T-helper 9 cell (primary cell): ENCODE measurements around the gene CLRN1.
"Not testable (repeated sequence)": the region's sequence is repeated elsewhere in the genome, so short reads cannot be mapped to it uniquely, and the experiment has no call there.

Source experiments
- DNase-seq: peaks from one replicate; pipeline ENCODE4 v3.0.0-alpha.2; 2020
- total RNA-seq, 2 donors: gene quantifications; one replicate each; lab custom pipeline; 2026; lab: John Stamatoyannopoulos, UW

The CLRN1 gene, protein sequence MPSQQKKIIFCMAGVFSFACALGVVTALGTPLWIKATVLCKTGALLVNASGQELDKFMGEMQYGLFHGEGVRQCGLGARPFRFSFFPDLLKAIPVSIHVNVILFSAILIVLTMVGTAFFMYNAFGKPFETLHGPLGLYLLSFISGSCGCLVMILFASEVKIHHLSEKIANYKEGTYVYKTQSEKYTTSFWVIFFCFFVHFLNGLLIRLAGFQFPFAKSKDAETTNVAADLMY
- total RNA-seq: 0 reads per million in 2 donors

DNA sequence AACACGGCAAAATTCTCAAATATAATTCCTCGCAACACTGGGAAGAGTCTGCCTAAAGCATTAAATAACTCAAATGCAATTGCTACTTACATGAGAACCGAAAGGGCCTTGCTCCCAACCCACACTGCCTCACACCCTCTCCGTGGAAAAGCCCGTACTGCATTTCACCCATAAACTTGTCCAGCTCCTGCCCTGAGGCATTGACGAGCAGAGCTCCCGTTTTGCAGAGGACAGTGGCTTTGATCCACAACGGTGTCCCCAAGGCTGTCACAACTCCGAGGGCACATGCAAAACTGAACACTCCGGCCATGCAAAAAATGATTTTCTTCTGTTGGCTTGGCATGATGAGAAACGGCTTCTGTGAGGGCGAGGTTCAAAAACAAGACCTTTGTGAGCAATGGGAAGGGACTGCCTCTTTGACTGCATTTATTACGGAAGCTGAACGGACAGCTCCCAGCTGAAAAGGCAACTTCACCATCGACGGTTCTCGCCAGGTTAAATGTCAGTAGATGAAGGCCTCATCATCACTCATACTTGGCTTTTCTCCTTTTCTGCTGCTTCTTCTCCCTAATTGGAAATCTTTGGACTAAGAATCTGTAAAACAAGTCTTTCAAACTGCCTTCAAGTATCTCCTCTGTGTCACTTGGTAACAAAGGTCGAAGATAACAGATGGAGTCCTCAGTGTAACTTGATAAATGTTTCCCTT, at the start of gene CLRN1:
Gene CLRN1 (minus strand): TSS at position 362 of the 706 bp plus-strand sequence. CDS start 19 bp downstream, at position 343.
- DNase-seq: no peak

DNA sequence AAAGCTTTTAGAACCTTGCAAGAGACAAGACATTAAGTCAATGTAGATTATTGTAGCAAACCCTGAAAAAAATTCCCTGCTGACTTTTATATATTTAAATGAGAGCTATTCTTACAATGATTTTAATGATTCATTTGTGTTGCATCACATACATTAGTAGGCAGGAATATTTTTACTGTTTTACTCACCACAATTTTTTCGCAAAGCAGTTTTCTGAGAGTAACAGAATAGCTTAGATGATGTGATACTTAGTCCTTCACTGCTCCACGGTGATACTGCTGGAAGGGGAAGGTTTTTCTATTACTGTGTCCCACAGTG, 43.9 kb upstream of the CLRN1 start:
- DNase-seq: no peak

DNA sequence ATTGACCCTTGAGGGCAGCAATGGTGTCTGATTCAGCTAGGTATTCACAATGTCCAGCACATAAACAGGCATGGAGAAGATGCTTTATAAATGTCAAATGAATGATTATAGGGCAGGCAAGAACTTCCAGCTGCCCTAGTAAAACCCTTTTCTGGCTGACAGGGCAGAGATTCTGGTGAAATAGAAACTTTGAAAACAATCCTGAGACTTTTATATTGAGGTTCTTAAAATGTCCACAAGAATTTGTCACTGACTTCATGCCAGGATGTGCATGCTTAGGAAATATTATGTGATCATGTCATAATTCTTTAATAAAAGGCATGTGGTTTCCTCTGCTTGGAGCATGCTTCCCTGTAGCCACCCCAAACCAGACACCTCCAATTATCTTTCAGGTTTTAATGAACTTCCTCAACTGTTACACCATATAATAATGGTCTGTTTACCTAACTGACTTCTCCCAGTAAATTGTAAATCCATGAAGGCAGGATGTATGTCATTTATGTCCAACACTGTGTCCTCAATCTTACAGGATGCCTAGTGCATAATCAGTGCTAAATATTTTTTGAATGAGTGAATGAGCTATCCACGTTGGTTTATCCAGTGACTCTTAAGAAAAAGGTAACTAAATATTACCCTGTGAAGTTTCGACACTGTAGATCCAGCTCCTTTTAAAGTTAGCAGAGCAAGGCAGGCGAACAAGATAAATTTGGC, 43.4 kb upstream of the CLRN1 start:
- DNase-seq: no peak

DNA sequence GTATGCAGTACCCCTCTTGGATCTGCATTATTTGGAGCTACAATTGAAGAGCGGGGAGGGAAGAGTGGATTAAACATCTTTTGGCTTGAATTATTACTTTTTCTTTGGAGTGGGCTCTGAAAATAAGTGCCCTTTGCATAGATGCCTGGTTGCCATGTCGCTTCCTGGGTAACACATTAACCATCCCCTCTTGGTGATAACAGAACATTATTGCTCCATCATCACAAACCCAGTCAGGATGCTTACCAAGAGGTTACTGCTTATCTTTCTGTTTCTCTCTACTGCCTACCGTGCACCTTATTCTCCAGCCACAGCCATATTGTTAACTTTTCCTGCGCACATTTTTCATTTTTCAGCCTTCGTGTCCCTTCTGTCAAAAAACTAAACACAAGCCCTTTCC, 42.7 kb upstream of the CLRN1 start:
- DNase-seq: no peak

DNA sequence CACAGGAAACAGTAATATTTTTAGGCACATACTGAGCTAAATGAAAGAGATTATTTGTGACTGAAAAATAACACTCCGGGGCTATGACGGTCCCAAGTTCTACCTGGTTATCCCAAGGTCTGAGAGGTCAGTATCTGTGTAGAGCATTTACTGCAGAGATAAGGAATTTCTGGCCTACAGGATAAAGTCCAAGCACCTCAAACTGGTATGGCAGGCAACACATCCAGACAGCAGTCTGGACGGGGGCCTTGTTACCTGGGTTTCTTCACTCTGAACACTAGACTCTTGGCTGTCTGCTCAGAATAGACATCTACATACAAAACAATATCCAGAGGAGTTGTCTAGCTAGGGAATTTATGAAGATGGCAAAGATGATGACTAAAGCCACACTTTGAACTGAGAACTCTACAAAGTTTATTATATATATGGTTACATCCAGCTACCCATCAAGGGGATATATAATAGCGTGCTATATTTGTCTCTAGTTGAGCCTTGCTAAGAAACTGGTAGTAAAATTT, 42.0 kb upstream of the CLRN1 start:
- no peak for DNase-seq

DNA sequence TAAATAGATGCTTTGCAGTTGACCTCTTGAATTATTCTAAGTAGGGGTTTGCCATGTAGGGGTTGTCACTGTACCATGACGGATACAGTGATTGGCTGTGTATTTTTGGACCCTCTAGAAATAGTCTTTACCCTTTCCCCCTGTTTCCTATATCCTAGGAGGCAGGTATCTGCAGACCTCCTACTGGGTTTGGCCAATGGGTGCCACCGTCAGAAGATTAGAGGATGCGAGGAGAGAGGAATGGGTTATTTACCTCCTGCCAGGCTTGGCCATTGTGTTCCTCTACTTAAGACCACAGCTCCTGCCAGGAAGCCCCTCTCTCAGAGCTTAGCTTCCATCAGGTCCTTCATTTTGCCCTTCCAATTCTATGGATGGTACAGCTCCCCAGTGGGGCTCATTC, 40.2 kb upstream of the CLRN1 start:
- DNase-seq: no peak

DNA sequence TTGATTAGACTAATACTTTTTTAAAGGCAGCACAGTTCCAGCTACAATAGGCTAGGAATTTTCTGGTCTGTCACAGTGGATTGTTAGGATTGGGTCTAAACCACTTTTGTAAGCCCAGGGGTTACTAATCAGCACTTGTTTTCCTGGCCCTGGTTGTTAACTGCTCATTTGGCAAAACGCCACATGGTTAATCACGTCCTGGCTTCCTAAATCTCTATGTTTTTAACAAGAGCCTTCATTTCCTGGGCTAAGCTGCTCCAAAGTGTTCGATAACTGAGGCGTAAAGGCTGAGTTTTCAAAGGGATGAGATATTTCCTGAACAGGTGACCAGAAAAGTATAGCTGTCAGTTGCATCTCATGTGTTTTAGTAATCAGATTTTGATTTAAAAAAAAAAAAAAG, 38.9 kb upstream of the CLRN1 start:
- DNase-seq: no peak

DNA sequence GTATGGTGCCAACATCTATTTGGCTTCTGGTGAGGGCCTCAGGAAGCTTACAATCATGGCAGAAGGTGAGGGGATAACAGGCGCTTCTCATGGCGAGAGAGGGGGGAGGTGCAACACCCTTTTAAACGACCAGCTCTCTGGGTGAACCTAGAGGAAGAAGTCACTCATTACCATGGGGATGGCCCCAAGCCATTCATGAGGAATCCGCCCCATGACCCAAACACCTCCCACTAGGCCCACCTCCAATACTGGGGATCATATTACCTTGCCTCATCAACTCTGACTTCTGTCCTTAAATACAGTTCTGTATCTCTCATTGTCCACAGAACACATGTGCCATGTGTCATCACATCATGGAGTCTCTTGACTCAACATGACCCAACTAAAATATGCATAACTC, 37.5 kb upstream of the CLRN1 start:
- no peak for DNase-seq

DNA sequence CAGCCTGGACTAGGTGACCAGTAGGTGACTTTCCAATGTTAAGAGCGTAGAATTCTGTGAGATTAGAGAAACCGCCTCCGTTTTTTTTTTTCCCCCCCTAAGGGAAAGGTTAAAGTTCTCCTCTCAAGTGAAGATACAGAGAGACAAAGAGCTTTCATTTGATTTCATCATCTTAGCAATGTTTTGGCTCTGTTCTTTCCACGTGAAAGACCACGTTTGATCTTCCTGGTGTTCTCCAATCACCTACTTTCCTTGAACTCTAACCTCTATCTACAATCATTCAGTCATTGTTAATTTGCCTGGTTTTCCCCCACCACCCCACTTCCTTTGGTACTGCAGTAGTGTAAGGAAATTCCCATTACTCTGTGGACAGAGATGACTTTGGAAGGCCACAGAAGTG, 36.9 kb upstream of the CLRN1 start:
- no peak for DNase-seq

DNA sequence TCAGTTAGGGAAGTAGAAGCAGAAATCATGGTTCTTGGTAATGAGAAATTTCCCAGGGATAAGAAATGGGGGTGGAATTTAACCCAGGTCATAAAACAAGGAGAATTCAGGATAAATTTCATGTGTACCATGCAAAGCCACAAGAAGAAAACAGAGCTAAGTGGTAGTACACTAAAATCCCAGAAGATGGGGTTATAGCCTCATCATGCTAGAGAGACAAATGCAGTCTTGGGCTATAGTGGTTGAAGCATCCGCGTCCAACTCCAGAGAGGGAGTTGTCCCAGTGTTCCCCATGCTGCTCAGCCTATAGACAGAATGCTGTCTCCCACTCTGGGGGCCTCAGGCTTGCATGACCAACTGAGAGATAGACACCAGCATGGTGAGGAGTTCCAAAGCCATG, 36.2 kb upstream of the CLRN1 start:
- no peak for DNase-seq

DNA sequence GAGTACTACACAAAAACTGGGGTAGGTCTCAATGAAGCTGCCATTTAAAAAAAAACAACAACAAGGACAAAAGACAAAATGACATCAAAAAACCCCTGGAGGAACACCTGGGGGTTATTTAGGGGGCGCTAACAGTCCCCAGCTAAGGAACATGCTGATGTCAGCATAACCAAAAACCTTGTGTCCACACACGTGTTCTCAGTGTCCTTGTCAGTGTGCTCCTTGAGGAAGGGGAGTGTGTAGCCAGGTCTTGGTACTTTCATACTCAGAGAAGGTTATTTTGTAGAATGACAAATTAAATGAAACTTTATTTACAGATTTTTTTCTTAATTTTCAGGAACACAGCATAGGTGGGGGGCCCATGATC, 31.2 kb upstream of the CLRN1 start:
- no peak for DNase-seq

DNA sequence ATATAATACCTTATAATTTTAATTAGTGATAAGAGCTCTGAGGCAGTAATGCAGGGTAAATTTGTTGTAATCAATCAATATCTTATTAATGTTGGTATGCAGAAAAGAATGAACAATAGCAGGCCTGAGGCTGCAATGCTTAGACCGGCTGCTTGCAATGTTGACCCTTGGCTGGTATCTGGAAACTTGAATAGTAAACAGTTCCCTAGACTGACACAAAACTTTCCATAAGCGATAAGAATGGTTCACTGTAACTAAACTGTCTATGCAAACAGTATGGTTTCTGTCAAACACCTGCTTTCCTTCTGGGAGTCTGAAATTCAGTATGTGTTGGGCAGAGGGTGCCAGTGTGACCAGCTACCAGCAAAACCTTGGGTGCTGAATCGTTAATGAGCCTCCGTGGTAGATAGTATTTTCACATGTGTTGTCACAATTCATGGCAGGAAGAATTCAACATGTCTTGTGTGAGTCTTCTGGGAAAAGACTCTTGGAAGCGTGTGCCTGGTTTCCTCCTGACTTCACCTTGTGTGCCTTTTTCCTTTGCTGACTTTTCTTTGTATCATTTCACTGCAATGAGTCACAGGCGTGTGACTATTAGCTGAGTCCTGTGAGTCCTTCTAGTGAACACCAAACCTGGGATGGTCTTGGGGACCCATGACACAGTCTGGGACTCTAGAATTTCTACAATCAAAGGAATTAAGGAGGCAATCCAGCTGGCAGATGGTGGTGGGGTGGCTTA, 30.7 kb upstream of the CLRN1 start:
- no peak for DNase-seq

DNA sequence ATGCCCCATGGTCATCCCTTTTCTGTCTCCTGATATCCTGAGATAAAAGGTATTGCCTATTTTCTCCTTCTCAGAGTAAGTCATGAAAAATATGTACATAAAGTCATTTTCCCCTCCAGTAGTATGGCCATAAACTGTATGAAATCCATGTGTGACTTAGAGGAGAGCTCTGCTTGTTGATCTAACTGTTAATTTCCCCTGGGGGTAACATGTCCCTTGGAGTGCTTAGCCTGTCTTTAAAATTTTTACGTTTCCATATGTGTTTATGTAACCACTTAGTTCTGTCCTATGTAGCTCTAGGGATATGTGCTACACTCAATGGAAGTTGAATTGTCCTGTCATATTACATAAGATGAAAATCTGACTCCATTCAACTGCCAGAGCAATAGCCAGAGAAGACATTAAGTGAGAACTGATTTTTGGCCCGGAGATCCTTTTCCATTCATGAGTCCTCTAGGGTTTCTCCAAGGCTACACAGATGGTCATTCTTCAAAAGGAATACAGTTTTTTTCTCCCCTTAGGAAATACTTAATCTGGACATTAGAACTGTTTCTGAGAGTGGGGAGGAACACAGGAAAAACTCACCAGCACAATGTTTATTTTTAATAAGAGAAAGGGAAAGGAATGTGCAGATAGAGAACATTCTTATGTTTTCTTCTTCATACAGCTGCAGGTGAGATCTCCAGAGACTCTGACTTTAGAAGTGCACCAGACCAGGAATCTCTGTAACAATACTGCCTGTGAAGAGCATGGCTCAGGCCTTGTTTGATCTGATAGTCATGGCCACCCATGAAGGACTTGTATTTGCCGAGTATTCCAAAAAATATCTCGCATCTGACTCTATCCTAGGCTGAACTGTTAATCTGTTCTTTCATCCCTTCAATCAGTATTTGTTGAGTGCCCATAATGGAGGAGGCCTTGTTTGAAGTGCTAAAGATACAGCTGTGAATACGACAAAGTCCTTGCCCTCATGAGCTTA, 29.8 kb upstream of the CLRN1 start:
- DNase-seq: no peak

DNA sequence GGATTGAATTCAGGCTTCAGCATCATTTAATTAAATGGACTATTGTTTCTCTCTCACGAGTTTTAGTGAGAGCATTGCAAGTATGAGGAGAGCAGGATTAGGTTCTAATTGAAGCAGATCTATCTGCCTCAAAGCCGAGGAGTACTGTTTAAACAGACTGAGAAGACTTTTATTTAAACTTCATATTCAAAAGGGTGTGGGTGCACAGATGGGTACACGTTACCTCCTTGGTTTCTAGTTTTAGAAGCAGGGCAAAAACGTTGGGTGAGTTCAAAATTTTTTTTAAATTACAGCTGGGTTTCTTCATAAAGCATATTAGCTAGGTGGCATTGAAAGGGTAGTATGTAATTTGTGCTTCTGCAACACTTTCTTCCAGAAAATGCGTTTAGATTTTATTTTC, 26.5 kb upstream of the CLRN1 start:
- DNase-seq: no peak

DNA sequence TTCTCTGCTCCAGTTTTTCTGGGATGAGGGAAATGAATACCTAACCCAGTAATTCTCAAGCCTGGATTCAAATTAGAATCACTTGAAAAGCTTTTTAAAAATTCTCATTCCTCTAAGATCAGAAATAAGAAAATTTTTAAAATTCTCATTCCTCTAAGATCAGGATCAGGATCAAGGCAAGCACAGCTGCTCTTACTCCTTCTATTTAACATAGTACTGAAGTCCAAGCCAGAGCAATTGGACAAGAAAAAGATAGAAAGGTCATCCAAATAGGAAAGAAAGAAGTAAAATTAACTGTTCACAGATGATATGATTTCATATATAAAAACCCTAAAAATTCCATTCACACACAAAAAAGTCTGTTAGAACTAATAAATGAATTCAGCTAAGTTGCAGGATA, 24.2 kb upstream of the CLRN1 start:
- no peak for DNase-seq

DNA sequence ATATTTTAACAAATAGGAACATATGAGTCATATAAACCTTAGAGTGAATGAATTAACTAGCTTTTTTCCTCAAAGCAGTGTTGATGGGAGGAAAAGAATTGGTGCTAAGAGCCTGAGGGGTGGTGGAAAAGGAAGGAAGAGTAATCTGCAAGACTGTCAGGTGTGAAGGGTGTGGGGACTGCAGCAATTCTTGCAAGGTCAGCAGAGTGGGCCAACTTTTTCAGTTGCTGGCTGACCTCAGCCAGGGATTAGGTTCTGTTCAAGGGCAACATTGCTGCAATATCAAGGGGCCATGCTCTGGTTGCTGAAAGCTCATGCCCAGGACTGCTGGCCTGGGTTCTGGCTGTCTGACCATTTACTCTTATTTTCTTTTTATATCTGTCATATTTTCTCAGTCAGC, 23.0 kb upstream of the CLRN1 start:
- no peak for DNase-seq

DNA sequence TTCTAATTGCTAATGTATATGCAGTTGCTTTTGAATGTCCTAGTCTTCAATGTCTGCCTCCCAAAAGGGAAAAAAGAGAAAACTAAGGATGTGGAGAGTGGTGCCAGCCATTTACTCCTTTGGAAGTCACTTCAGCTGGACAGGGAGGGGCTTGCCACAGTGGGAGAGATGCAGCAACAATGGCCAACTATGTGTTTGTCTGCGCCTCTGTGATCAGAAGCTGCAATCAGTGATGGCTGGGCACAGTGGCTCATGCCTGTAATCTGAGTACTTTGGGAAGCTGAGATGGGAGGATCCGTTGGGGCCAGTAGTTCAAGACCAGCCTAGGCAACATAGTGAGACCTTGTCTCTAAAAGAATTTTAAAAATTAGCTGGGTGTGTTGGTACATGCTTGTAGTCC, 16.7 kb upstream of the CLRN1 start:
- DNase-seq: no peak

DNA sequence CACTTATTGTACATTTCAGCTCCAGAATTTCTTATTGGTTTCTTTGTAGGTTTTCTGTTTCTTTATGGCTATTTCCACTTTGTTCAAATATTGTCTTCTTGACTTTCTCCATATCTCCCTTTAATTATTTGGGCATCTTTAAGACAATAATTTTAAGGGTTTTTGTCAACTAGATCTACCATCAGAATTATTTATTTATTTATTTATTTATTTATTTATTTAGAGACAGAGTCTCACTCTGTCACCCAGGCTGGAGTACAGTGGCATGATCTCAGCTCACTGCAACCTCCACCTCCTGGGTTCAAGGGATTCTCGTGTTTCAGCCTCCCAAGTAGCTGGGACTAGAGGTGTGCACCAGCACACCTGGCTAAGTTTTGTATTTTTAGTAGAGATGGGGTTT, 15.9 kb upstream of the CLRN1 start:
- DNase-seq: not testable (repeated sequence)

DNA sequence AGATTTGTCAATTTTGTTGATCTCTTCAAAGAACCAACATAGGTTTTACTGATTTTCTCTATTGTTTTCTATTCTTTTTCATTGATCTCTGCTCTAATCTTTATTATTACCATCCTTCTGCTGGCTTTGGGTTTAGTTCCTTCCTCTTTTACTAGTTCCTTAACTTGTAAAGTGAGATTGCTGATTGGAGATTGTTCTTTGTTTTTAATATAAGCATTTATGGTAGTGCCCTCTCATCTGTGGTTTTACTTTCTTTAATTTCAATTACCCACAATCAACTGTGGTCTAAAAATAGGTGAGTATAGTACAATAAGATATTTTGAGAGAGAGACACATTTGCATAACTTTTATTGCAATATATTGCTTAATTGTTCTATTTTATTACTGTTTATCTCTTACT, 13.2 kb upstream of the CLRN1 start:
- DNase-seq: no peak

DNA sequence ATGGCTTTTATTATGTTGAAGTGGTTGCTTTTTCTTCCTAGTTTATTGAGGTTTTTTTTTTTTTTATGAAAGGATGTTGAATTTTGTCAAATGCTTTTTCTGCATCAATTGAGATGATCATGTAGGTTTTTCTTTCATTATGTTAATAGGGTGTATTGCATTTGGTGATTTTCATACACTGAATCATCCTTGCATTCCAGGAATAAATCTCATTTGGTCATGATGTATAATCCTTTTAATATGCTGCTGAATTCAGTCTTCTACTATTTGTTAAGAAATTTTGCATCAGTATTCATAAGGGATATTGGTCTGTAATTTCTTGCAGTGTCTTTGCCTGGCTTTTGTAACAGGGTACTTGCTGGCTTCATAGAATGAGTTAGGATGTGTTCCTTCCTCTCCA, 11.5 kb upstream of the CLRN1 start:
- DNase-seq: no peak

DNA sequence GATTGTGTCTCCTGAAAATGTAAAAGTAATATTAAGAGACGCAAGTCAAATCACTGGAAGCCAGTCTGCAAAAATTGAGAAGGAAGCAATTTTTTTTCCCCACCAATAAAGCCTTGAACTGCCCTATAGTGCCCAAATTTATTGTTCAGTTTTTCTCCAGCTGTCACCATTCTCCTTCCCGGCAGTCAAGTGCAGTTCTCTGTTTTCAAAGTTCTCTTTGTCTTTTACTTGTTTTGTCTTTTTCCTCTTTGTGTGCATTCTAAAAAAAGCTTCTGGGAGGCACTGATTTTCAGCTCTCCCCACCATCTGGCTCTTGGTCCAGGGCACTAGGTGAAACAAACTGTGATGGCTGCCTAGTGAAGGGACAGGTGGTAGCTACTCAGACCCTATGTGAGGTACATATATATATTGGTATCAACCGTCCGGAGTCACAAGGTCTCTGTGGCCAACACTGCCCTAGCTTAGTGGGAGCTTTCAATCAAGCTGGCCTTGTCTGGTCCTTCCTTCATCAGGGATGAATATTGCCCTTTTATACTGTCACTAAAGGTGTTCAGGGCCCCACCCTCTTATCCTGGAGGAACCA, 6.1 kb upstream of the CLRN1 start:
- DNase-seq: no peak

DNA sequence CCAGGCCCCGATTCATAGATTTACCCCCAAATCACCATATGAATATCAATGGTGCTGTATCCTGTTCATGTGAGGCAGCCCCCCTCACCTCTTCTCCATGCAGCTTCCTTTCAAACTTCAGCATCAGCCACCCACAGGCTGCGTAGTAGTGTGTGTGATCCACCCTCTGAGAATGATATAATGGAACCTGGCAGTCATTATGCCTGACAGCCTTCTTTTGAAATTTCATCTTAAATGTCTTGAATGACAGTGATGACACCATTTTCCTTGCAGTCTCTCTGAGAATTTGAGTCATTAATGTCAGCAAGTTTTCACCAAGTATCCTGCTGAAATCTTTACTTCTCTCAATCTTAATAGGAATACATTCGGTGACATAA, 3.5 kb upstream of the CLRN1 start:
- no peak for DNase-seq
